ENCODE data around the gene ZFYVE28.

ZFYVE28 gene

GRCh38 chr4:2448589-2448988, 30.1 kb upstream of the ZFYVE28 start:
- FAIRE-seq = no peak
- DNase-seq (ENCODE audit: extremely low spot score, insufficient read length, low read depth) = no peak

GRCh38 chr4:2446656-2447564, 28.5 kb upstream of the ZFYVE28 start:
- FAIRE-seq (no peak), DNase-seq (ENCODE audit: extremely low spot score, insufficient read length, low read depth) (no peak)

GRCh38 chr4:2445571-2445970, 27.1 kb upstream of the ZFYVE28 start:
- no peak for DNase-seq (ENCODE audit: extremely low spot score, insufficient read length, low read depth)
- no peak for FAIRE-seq

- FAIRE-seq = no peak
- no peak for DNase-seq (ENCODE audit: extremely low spot score, insufficient read length, low read depth)
Measured at GRCh38 chr4:2445130-2445529, 26.7 kb upstream of the ZFYVE28 start.

DNA sequence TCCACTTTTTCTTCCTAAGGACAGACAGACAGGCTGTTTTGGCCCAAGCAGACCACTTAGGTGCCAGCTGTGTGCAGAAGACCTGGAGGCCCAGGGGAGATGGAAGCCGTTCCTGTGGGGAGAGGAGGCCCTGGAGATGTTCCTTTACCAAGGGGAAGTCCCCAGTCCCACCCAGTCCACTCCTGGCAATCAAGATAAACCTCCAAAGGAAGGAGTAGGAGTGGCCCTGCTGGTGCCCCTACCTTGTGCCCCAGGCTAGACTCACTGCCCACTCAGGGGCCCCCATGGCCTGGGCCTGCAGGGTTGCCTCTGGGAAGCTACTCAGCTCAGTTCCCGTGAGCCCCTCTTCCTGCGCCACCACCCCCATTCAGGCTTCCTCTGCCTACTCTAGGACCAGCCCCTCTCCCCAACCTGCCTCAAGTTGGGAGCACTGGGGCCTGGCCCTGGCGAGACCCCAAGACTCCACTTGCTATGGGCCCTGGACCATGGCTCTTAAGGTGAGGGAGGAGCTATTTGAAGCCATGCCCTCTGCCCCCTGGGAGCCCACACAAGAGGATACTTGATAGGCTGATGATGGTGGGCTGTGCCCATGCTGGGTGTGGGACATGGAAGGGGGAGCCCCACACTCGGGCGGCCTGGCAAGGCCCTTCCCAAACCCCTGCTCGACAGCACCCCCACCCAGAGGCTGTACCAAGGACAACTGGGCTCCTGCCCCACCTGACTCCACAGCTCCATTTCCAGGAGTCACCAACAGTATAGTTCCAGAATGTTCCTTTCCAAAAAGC, 25.7 kb upstream of the ZFYVE28 start:
- DNase-seq (ENCODE audit: extremely low spot score, insufficient read length, low read depth) = no peak

GRCh38 chr4:2443061-2443730, 24.8 kb upstream of the ZFYVE28 start:
- FAIRE-seq (no peak), DNase-seq (ENCODE audit: extremely low spot score, insufficient read length, low read depth) (no peak)

More for the DNA sequence above, 25.7 kb upstream of the ZFYVE28 start:
- FAIRE-seq = no peak

DNA sequence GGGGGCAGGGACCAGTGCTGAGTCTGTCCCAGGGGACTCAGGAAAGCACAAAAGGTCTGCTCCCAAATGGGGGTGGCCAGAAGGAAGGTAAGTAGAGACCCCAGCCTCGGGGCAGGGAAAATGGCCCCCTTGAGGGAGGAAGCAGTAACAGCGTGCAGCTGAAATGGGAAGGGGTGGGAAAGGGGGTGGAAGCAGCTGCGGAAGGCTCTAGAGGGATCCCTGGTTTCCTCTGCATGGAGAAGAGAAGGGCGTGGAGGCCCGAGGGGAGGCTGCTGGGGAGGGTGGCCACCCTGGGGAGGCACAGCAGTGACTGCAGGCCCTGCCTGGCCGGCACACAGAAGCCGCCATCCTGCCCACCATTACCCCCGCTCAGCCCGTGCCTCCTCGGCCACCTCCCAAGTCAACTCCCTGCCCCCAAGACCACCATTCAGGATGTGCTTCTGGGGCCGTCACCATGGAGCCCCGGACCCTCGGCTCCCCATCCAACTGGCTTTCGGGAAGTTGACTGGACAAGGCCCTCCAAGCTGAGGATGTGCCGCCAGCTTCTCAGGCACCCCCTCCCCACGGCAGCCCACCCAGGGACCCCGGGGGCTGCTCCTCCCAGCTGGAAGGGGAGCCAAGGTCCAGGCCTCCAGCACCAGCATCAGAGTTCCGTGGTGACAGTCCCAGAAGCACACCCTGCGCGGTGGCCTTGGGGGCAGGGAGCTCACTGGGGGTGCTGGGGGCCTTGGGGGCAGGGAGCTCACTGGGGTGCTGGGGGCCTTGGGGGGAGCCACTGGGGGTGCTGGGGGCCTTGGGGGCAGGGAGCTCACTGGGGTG, 23.9 kb upstream of the ZFYVE28 start:
- FAIRE-seq (no peak), DNase-seq (ENCODE audit: extremely low spot score, insufficient read length, low read depth) (no peak)

- FAIRE-seq (peak; percentile 90), DNase-seq (ENCODE audit: extremely low spot score, insufficient read length, low read depth) (peak; percentile 93)
Measured at GRCh38 chr4:2441393-2442174, 23.1 kb upstream of the ZFYVE28 start.

DNA sequence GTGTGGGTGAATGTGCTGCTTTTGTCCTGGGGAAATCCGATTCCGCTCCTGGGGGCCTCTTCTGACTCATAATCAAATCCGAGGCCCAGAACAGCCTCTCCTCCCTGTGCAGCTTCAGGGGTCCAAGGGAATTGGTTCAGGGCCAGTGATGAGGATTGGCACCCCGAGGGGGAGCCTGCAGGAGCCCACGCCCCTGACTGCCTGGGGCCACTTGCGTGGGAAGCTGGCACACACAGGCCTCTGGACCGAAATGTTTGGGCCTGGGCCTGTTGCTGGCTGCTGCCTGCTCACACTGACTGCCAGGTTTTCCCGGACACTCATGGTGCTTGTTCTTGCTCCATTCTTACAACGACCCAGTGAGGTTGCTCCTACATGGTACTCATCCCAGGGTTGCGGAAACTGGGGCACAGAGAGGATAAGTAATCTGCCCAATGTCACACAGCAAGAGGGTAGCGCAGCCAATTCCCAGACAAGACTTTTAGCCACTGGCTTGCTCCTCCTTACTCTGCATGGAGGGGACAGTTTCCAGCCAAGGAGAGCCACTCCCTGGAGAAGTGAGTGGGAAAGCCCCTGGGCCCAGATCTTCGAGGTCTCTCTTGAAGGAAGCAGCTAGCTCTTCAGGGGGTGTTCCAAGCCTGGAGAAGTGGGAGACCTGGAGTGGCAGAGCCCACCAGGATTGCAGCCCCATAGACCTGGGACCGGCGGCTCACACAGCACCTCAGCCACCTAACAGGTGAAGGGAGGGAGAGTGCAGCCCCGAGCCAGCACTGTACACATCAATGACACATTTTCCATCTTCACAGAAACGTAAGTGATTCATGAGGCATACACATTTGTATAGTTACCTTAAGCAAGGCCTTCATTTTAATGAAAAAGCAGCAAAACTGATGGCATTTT, 20.6 kb upstream of the ZFYVE28 start:
- FAIRE-seq (no peak), DNase-seq (ENCODE audit: extremely low spot score, insufficient read length, low read depth) (no peak)

- no peak for DNase-seq (ENCODE audit: extremely low spot score, insufficient read length, low read depth)
- no peak for FAIRE-seq
Measured at GRCh38 chr4:2437475-2438215, 19.2 kb upstream of the ZFYVE28 start.

DNA sequence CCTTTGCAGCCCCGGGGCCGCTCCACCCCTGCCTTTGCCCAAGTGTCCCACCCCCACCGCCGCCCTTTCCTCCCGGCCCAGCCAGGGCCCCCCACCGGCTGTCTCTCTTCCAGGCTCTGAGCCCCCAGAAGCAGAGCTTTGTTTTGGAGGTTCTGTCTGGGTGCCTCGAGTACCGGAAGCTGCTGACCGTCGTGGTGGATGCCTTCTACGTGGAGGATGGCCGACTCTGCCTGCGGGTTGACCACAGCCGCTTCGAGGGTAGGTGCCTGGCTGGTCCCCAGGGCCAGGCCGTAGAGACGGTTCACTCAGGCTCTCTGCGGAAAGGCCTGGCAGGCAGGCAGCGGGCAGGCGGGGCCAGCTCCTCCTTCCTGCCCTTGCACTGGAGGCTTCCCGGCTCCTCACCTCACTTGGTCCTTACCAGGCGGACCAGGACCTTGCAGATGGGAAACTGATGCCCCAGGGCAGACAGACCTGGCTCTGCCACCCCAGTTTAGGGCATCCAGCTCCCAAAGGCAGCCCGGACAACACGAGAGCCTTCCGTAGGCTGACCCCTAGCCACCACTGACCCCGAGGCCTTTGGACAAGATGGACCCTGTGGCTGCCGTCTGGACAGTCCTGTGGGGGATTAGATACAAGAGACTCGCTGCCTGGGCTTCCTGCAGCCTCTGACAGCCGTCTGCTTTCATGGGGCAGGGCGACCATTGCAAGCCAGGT, 18.5 kb upstream of the ZFYVE28 start:
- FAIRE-seq = no peak
- no peak for DNase-seq (ENCODE audit: extremely low spot score, insufficient read length, low read depth)

DNA sequence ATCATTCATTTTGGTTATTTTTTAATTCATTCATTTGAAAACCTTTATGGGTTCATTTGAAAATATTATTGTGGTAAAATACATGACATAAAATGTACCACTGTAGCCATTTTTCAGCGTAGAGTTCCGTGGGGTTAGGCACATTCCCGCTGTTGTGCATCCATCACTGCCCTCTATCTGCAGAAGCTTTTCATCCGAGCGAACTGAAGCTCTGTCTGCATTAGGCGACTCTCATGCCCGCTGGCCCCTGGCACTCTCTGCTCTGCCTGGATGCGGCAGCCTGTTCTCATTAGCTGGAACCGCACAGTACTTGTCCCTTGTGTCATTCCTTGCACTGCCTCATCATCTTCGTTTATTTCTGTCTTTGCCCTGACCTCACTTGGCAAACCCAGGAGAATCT, 17.9 kb upstream of the ZFYVE28 start:
- FAIRE-seq (no peak), DNase-seq (ENCODE audit: extremely low spot score, insufficient read length, low read depth) (no peak)

DNA sequence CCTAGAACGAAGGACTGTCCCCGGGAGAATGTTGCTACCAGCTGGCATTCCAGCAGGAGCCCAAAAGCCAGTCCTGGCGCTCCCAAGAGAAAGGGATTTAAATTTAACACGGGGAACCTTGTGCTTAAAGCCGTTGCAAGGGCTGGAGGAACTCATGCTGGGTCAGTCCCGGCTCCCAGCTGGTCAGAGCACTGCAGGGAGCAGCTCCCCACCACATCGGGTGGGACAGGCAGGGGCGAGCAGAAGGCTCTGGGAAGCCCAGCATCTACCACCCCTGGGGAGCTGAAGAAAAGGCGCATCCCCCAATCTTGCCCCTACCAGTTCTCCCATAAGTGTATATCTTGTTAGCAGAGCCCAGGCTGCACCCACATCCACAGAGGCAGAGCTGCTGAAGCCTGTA, 16.0 kb upstream of the ZFYVE28 start:
- FAIRE-seq (no peak), DNase-seq (ENCODE audit: extremely low spot score, insufficient read length, low read depth) (no peak)

DNA sequence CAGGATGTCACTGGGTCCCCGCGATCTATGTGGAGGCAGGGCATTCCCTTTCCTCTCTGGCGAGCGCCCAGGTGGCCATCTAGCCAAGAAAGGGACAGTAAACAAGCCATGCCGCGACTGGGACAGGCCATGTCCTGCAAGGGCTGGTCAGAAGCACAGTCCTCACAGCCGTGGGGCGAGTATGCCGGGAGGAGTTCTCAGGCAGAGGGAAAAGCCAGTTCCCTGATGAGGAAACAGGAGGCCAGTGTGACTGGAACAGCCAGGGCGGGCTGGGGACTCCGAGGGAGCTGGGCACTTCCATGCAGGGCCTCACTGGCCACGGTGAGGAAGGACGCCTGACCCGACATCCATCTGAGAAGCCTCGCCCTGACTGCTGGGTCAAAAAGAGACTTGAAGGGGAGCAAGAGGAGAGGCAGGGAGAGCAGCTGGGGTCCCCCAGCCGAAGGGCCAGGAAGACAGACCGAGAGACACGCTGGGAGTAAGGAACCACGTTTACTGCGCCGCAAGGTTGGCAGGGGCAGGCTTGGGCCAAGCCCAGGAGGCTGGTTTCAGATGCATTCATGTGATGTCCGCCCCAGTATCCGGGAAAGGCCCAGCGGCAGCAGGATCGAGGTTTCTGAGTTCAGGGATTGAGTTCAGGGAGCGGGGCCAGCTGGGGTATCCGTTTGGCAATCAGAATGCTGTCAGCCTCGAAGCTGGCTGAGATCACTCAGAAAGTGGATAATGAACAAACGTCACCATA, 15.3 kb upstream of the ZFYVE28 start:
- no peak for DNase-seq (ENCODE audit: extremely low spot score, insufficient read length, low read depth)
- FAIRE-seq = no peak

DNA sequence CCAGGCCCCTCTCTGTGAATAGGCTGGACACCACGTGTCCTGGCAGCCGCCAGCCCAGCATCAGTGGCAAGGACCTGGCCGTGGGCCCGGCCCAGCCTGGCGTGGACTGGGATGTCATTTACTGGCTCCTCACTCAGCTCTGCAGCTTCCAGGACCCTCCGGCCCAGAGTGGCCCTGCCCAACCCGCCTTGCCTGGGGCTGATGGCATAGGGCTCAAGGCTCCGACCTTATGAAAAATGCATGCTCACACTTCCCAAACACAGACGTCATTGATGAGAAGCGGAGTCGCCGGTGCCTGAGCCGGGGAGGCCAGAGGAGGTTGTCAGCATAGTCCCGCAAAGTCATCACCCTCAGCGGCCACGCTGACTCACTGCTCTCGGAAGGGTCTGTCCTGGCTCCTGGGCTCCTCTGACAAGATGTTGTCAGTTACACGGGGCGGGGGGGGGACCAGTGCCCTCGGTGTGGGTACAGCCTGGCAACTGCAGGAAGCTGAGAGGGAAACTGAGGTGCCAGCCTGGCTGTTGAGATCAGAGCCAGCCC, 14.6 kb upstream of the ZFYVE28 start:
- no peak for FAIRE-seq
- no peak for DNase-seq (ENCODE audit: extremely low spot score, insufficient read length, low read depth)

- FAIRE-seq = no peak
Measured at GRCh38 chr4:2432004-2432403, 13.6 kb upstream of the ZFYVE28 start.

More at GRCh38 chr4:2432004-2432403, 13.6 kb upstream of the ZFYVE28 start:
- DNase-seq (ENCODE audit: extremely low spot score, insufficient read length, low read depth) = no peak
